NCI-H2227 (cell line): ENCODE measurements around the gene CTNNA3.
A peak's percentile ranks its signal among the peaks of the same experiment; 100 is the strongest.
"Not testable (repeated sequence)": the region's sequence is repeated elsewhere in the genome, so short reads cannot be mapped to it uniquely, and the experiment has no call there.

Experiments used
- DNase-seq: peaks from one replicate; lab custom pipeline; 2025; ENCODE audit not compliant: unreplicated experiment; lab: John Stamatoyannopoulos, UW

Gene CTNNA3

GRCh38 chr10:67519434-67519833 lies 176.6 kb downstream of the CTNNA3 start:
- DNase-seq = no peak

GRCh38 chr10:67518756-67519155 lies 177.2 kb downstream of the CTNNA3 start:
- no peak for DNase-seq

GRCh38 chr10:67518043-67518442 lies 178.0 kb downstream of the CTNNA3 start:
- no peak for DNase-seq

GRCh38 chr10:67506757-67507091 lies 189.3 kb downstream of the CTNNA3 start:
- DNase-seq = no peak

GRCh38 chr10:67506083-67506756 lies 189.8 kb downstream of the CTNNA3 start:
- no peak for DNase-seq

GRCh38 chr10:67492317-67493019 lies 203.5 kb downstream of the CTNNA3 start:
- DNase-seq = peak; percentile 55

- no peak for DNase-seq
Measured at GRCh38 chr10:67487906-67488619, 207.9 kb downstream of the CTNNA3 start.

GRCh38 chr10:67487199-67487598 lies 208.8 kb downstream of the CTNNA3 start:
- DNase-seq = no peak

- no peak for DNase-seq
Measured at GRCh38 chr10:67477868-67478267, 218.1 kb downstream of the CTNNA3 start.

GRCh38 chr10:67476201-67476600 lies 219.8 kb downstream of the CTNNA3 start:
- DNase-seq = no peak

- DNase-seq = no peak
Measured at GRCh38 chr10:67473850-67474633, 222.0 kb downstream of the CTNNA3 start.

- no peak for DNase-seq
Measured at GRCh38 chr10:67471022-67471421, 225.0 kb downstream of the CTNNA3 start.

GRCh38 chr10:67464278-67464677 lies 231.7 kb downstream of the CTNNA3 start:
- no peak for DNase-seq

- DNase-seq = no peak
Measured at GRCh38 chr10:67452892-67453291, 243.1 kb downstream of the CTNNA3 start.

- DNase-seq = no peak
Measured at GRCh38 chr10:67438605-67439304, 257.2 kb downstream of the CTNNA3 start.

- no peak for DNase-seq
Measured at GRCh38 chr10:67433276-67433675, 262.7 kb downstream of the CTNNA3 start.

- no peak for DNase-seq
Measured at GRCh38 chr10:67402620-67403019, 293.4 kb downstream of the CTNNA3 start.

- no peak for DNase-seq
Measured at GRCh38 chr10:67401711-67402110, 294.3 kb downstream of the CTNNA3 start.

- not testable (repeated sequence) for DNase-seq
Measured at GRCh38 chr10:67386841-67387533, 309.0 kb downstream of the CTNNA3 start.

- DNase-seq = no peak
Measured at GRCh38 chr10:67386260-67386659, 309.7 kb downstream of the CTNNA3 start.
